AG04449 (cell line): ENCODE measurements around the gene ANO6.

Experiments
- CTCF ChIA-PET: fragments of 350-600 bp; formaldehyde crosslinking; extraction: SDS; loops from one replicate; lab custom pipeline; 2021; ENCODE audit warnings: antibody characterized with exemption; lab: Yijun Ruan, JAX
- POLR2A ChIA-PET: fragments of 400-600, 350-600 bp; formaldehyde crosslinking; extraction: SDS; loops from one replicate; lab custom pipeline; 2020; ENCODE audit warnings: antibody characterized with exemption, inconsistent platforms; lab: Yijun Ruan, JAX
- DNase-seq: peaks from one replicate; pipeline ENCODE4 v3.0.0-alpha.2; 2010; ENCODE audit warnings: low read depth, low spot score
- H3K4me3 ChIP-seq: 2 replicates; pipeline ENCODE4 v1.5.1; 2011; ENCODE audit warnings: low read depth, mild to moderate bottlenecking, control low read depth, low read length
- CTCF ChIP-seq: IDR thresholded peaks from one replicate; pipeline ENCODE4 v1.5.1; 2011; ENCODE audit warnings: mild to moderate bottlenecking, moderate library complexity, low read length, control low read depth, inconsistent platforms; ENCODE audit not compliant: insufficient read depth; ENCODE audit errors: missing control alignments

The ANO6 gene

GRCh38 chr12:45231515-45232145 is 15.7 kb downstream of the ANO6 start:
- no peak for DNase-seq
- no peak overlapping the region for H3K4me3 ChIP-seq

GRCh38 chr12:45232146-45232755 is 16.4 kb downstream of the ANO6 start:
- no peak for DNase-seq
- TF ChIP-seq CTCF = no peak
- ChIA-PET POLR2A (interaction anchor here (1.3 to 1.8 kb wide), 2 partner anchors 15 to 17 kb away, joined by 3 to 7 read pairs; partner anchors contain the start of gene ANO6), CTCF (interaction anchor here (0.8 to 2.1 kb wide), 4 partner anchors 11 to 60 kb away, joined by 3 to 8 read pairs (median 3); partner anchors contain the start of gene ANO6)
- no peak overlapping the region for H3K4me3 ChIP-seq

More at GRCh38 chr12:45231515-45232145, 15.7 kb downstream of the ANO6 start:
- CTCF ChIA-PET = interaction anchor here (0.9 to 2.1 kb wide), 3 partner anchors 10 to 59 kb away, joined by 3 to 8 read pairs (median 3); partner anchors contain the start of gene ANO6
- TF ChIP-seq CTCF = no peak
- POLR2A ChIA-PET = interaction anchor here (1.8 kb wide), 1 partner anchor 16 kb away, joined by 7 read pairs; the partner anchor contains the start of gene ANO6

- H3K4me3 ChIP-seq = no peak overlapping the region
Measured at GRCh38 chr12:45232756-45233372, 17.0 kb downstream of the ANO6 start.

GRCh38 chr12:45234139-45234865 is 18.4 kb downstream of the ANO6 start:
- DNase-seq = peak; percentile 96

More at GRCh38 chr12:45232756-45233372, 17.0 kb downstream of the ANO6 start:
- no peak for TF ChIP-seq CTCF
- ChIA-PET POLR2A (interaction anchor here (1.3 to 1.8 kb wide), 2 partner anchors 15 to 17 kb away, joined by 3 to 7 read pairs; partner anchors contain the start of gene ANO6), CTCF (interaction anchor here (0.8 to 2.1 kb wide), 5 partner anchors 11 to 34 kb away, joined by 3 to 8 read pairs (median 3); partner anchors contain the start of gene ANO6)
- DNase-seq = peak; percentile 95

More at GRCh38 chr12:45234139-45234865, 18.4 kb downstream of the ANO6 start:
- no peak for TF ChIP-seq CTCF
- ChIA-PET POLR2A (interaction anchor here (0.6 to 1.0 kb wide), 4 partner anchors 18 to 661 kb away, joined by 4 to 7 read pairs (median 4); partner anchors contain the start of gene ANO6), CTCF (interaction anchor here (0.7 to 1.5 kb wide), 5 partner anchors 13 to 310 kb away, joined by 3 read pairs; no protein-coding TSS in a partner anchor)
- peak overlapping the region; percentile 1; the same call in 1 of the 2 replicates for H3K4me3 ChIP-seq
